GM12873 (cell line): ENCODE results near the gene MED22.

ENCODE experiments used
- CTCF ChIP-seq: IDR thresholded peaks from 2 replicates; pipeline ENCODE4 v1.5.1; 2012; ENCODE audit warnings: low read depth, mild to moderate bottlenecking, moderate library complexity, low read length, control low read depth; ENCODE audit not compliant: insufficient read depth; ENCODE audit errors: missing control alignments

The MED22 gene

DNA sequence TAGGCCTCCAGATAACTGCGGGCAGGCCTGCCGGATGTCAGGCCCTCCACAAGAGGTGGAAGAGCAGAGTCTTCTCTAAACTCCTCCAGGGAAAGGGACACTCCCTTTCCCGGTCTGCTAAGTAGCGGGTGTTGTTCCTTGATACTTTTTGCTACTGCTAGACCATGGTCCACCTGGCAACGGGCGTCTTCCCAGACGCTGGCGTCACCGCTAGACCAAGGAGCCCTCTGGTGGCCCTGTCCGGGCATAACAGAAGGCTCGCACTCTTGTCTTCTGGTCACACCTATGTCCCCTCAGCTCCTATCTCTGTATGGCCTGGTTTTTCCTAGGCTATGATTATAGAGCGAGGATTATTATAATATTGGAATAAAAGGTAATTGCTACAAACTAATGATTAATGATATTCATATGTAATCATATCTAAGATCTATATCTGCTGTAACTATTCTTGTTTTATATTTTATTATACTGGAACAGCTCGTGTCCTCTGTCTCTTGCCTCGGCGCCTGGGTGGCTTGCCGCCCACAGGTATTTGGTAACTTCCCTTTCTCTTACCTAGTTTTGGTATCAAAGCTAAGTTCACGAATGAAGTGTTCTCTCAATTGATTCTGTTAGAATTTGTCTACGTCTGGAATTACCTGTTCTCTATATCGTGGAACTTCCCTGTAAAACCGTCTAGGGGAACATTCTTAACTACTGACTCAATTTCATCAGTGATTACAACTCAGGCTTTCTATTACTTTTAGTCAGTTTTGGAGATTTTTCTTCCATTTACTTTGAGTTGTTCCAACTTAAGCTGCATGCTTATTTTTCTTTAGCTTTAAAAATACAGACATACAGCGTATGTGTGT is 18.4 kb downstream of the MED22 start:
- peak; percentile 59 for TF ChIP-seq CTCF

- no peak for TF ChIP-seq CTCF
Observed at GRCh38 chr9:133327834-133328484, 20.0 kb downstream of the MED22 start.

- TF ChIP-seq CTCF = no peak
Observed at GRCh38 chr9:133323991-133324703, 23.8 kb downstream of the MED22 start.

DNA sequence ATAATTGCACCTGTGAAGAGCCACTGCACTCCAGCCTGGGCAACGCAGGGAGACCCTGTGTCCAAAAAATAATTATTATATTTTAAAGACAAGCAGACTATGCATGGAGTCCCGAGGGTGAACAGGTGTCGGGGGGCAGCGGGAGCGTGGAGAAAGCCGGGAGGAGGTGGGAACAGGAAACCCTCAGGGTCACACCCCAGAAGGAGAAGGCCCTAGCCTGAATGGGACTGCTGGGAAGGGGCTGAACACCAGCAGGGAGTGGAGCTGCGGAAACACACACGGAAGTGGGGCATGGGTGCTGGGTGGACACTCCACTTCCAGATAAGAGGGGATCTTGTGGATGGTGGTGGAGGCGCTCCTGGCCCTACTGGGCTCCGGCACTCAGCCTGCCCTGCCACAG is 24.7 kb downstream of the MED22 start:
- no peak for TF ChIP-seq CTCF

DNA sequence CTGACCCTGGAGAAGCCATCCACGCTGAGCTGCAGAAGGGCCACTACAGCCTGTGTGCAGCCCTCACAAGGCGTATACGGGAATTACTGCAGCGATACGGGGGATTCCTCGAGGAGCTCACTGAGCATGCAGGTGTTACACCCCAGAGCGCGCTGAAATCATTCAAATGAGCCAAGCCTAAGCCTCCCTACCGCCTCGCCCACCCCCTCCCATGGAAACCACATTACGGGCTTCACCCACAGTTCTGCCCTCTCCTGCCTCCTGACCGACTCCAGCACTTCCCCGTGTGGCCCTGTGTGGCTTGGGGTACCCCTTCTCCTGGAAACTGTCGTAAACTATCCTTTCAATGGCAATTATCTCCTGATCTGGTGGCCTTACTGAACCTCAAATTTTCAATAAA is 25.2 kb downstream of the MED22 start:
- TF ChIP-seq CTCF = no peak

GRCh38 chr9:133321411-133321935 is 26.5 kb downstream of the MED22 start:
- TF ChIP-seq CTCF = no peak

GRCh38 chr9:133320421-133320881 is 27.5 kb downstream of the MED22 start:
- no peak for TF ChIP-seq CTCF
